ENCODE data around the gene FRMD4A.

Gene FRMD4A

DNA sequence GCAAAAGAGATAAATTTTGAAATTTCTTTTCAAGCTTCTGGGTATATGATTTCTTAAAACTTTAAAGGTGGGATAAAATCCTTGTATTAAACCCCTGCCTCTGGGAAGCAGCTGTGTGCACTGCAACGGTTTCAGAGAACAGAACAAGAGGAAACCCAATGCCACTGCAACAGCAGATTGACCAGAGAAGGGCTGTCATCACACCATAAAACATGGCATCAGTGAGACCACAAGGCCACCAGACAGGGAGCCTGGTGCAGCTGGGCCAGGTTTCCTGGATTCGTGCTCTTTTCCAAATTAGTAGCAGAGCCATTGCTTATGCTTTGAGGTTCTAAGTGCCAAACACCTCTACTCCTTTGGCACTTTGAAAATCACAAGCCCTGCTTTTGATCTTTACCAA lies 591.5 kb downstream of the FRMD4A start:
- H3K36me3 ChIP-seq (ENCODE audit: control insufficient read depth, low read length) = no peaks in the 10 kb centered on the region
- TF ChIP-seq CTCF (IDR thresholded peaks at IDR 0.05; ENCODE audit: low read depth, low read length, poor library complexity, severe bottlenecking) (no peak), EZH2phosphoT487 (IDR thresholded peaks at IDR 0.05; ENCODE audit: borderline replicate concordance, low read length) (no peak)
- H3K4me1 ChIP-seq (ENCODE audit: control insufficient read depth, low read length) = no peaks in the 10 kb centered on the region
- H3K9me3 ChIP-seq (ENCODE audit: control insufficient read depth, insufficient read depth, low read length) = no peaks in the 10 kb centered on the region
- H3K4me3 ChIP-seq (ENCODE audit: low read length) = no peak overlapping the region
- no peak overlapping the region for H3K27ac ChIP-seq (ENCODE audit: low read depth, low read length)
- H3K4me2 ChIP-seq (ENCODE audit: low read length) = no peak overlapping the region
- no peaks in the 10 kb centered on the region for H3K9me2 ChIP-seq (replicated peaks; ENCODE audit: control insufficient read depth, low read length)
- H3F3A ChIP-seq (ENCODE audit: control insufficient read depth, insufficient read depth) = no peaks in the 10 kb centered on the region
- 0 out of 2 replicates have a peak, but pooled peaks cover 2% of the 10 kb centered on the region for H4K20me1 ChIP-seq (ENCODE audit: control insufficient read depth, insufficient read depth, low read depth, low read length)
- no peaks in the 10 kb centered on the region for H3K79me2 ChIP-seq (ENCODE audit: control insufficient read depth, low read length)
- peaks cover 36% of the 10 kb centered on the region for H3K27me3 ChIP-seq (ENCODE audit: control insufficient read depth, low read length)

- H3K79me2 ChIP-seq (ENCODE audit: control insufficient read depth, low read length) = no peaks in the 10 kb centered on the region
- H3K9me3 ChIP-seq (ENCODE audit: control insufficient read depth, insufficient read depth, low read length) = no peaks in the 10 kb centered on the region
- no peak overlapping the region for H3K4me2 ChIP-seq (ENCODE audit: low read length)
- H3K27me3 ChIP-seq (ENCODE audit: control insufficient read depth, low read length) = peaks cover 13% of the 10 kb centered on the region; the same call in 1 of the 2 replicates
- no peak overlapping the region for H3K4me3 ChIP-seq (ENCODE audit: low read length)
- no peaks in the 10 kb centered on the region for H3K9me2 ChIP-seq (replicated peaks; ENCODE audit: control insufficient read depth, low read length)
- H3K4me1 ChIP-seq (ENCODE audit: control insufficient read depth, low read length) = no peaks in the 10 kb centered on the region
- H3F3A ChIP-seq (ENCODE audit: control insufficient read depth, insufficient read depth) = no peaks in the 10 kb centered on the region
- H3K27ac ChIP-seq (ENCODE audit: low read depth, low read length) = no peak overlapping the region
- TF ChIP-seq CTCF (IDR thresholded peaks at IDR 0.05; ENCODE audit: low read depth, low read length, poor library complexity, severe bottlenecking) = no peak
- TF ChIP-seq EZH2phosphoT487 (IDR thresholded peaks at IDR 0.05; ENCODE audit: borderline replicate concordance, low read length) = no peak
- H3K36me3 ChIP-seq (ENCODE audit: control insufficient read depth, low read length) = no peaks in the 10 kb centered on the region
- no peaks in the 10 kb centered on the region for H4K20me1 ChIP-seq (ENCODE audit: control insufficient read depth, insufficient read depth, low read depth, low read length)
Measured at GRCh38 chr10:13736506-13736905, 594.2 kb downstream of the FRMD4A start.

DNA sequence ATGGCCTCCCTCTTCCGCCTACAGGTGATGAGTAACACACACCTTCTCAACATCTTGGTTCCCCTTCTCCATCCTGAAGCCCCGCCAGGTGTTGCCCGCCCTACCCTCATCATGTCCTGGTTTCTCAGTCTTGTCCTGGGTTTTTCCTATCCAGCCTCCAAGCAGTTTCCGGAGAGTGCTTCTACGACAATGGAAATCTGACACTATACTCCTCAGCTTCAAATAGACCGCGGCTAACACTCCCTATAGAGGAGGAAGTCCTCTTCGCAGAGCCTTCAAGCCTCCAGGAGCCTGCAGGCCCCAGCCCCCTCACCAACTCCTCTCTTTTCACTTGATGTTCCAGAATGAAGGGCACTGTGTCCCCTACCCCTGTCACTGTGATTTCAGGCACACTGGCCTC lies 596.6 kb downstream of the FRMD4A start:
- H3K27me3 ChIP-seq (ENCODE audit: control insufficient read depth, low read length) = peaks cover 5% of the 10 kb centered on the region; the same call in 1 of the 2 replicates
- TF ChIP-seq CTCF (IDR thresholded peaks at IDR 0.05; ENCODE audit: low read depth, low read length, poor library complexity, severe bottlenecking) (no peak), EZH2phosphoT487 (IDR thresholded peaks at IDR 0.05; ENCODE audit: borderline replicate concordance, low read length) (no peak)
- H4K20me1 ChIP-seq (ENCODE audit: control insufficient read depth, insufficient read depth, low read depth, low read length) = no peaks in the 10 kb centered on the region
- H3K36me3 ChIP-seq (ENCODE audit: control insufficient read depth, low read length) = no peaks in the 10 kb centered on the region
- H3K4me2 ChIP-seq (ENCODE audit: low read length) = no peak overlapping the region
- H3K4me3 ChIP-seq (ENCODE audit: low read length) = no peak overlapping the region
- H3K4me1 ChIP-seq (ENCODE audit: control insufficient read depth, low read length) = no peaks in the 10 kb centered on the region
- H3F3A ChIP-seq (ENCODE audit: control insufficient read depth, insufficient read depth) = no peaks in the 10 kb centered on the region
- no peaks in the 10 kb centered on the region for H3K79me2 ChIP-seq (ENCODE audit: control insufficient read depth, low read length)
- H3K9me2 ChIP-seq (replicated peaks; ENCODE audit: control insufficient read depth, low read length) = no peaks in the 10 kb centered on the region
- H3K9me3 ChIP-seq (ENCODE audit: control insufficient read depth, insufficient read depth, low read length) = no peaks in the 10 kb centered on the region
- no peak overlapping the region for H3K27ac ChIP-seq (ENCODE audit: low read depth, low read length)
